ENCODE measurements around the gene SAMD4B.

The SAMD4B gene

DNA sequence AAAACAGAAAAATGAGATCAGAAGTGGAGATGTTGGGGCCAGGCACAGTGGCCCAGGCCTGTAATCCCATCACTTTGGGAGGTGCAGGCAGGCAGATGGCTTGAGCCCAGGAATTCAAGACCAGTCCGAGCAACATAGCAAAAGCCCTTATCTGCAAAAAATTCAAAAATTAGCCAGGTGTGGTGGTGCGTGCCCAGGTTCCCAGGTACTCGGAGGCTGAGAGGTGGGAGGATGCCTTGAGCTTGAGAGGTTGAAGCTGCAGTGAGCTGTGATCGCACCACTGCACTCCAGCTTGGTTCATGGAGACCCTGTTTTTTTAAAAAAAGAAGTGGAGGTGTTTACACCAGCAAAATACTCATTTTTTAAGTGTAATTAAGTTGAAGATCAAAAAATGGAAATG, 57.8 kb downstream of the SAMD4B start:
- TF ChIP-seq, protein P1, sequence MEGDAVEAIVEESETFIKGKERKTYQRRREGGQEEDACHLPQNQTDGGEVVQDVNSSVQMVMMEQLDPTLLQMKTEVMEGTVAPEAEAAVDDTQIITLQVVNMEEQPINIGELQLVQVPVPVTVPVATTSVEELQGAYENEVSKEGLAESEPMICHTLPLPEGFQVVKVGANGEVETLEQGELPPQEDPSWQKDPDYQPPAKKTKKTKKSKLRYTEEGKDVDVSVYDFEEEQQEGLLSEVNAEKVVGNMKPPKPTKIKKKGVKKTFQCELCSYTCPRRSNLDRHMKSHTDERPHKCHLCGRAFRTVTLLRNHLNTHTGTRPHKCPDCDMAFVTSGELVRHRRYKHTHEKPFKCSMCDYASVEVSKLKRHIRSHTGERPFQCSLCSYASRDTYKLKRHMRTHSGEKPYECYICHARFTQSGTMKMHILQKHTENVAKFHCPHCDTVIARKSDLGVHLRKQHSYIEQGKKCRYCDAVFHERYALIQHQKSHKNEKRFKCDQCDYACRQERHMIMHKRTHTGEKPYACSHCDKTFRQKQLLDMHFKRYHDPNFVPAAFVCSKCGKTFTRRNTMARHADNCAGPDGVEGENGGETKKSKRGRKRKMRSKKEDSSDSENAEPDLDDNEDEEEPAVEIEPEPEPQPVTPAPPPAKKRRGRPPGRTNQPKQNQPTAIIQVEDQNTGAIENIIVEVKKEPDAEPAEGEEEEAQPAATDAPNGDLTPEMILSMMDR (IDR thresholded peaks at IDR 0.05): no peak

DNA sequence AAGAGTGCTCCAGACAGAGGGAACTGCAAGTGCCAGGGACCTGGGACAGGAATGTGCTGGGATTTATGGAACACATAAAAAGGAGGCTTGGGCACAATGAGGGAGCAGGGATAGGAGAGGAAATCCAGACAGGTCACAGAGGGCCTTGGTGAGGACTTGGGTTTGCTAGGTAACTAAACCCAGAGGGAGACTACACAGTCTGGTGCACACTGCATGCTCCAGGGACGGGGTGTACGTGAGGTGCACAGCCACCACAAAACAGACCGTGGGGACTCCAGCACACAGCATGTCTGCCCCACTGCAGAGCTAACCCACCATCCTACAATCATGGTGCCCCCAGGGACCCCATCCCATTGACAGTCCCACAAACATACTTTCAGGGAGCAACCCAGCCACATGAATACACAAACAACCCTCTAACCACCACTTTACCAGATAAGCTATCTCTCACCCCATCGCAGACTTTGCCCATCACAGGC, 58.9 kb downstream of the SAMD4B start:
- TF ChIP-seq, protein P1 (IDR thresholded peaks at IDR 0.05): no peak

- TF ChIP-seq, protein P1 (IDR thresholded peaks at IDR 0.05): no peak
Observed at GRCh38 chr19:39401549-39402345, 59.5 kb downstream of the SAMD4B start.

DNA sequence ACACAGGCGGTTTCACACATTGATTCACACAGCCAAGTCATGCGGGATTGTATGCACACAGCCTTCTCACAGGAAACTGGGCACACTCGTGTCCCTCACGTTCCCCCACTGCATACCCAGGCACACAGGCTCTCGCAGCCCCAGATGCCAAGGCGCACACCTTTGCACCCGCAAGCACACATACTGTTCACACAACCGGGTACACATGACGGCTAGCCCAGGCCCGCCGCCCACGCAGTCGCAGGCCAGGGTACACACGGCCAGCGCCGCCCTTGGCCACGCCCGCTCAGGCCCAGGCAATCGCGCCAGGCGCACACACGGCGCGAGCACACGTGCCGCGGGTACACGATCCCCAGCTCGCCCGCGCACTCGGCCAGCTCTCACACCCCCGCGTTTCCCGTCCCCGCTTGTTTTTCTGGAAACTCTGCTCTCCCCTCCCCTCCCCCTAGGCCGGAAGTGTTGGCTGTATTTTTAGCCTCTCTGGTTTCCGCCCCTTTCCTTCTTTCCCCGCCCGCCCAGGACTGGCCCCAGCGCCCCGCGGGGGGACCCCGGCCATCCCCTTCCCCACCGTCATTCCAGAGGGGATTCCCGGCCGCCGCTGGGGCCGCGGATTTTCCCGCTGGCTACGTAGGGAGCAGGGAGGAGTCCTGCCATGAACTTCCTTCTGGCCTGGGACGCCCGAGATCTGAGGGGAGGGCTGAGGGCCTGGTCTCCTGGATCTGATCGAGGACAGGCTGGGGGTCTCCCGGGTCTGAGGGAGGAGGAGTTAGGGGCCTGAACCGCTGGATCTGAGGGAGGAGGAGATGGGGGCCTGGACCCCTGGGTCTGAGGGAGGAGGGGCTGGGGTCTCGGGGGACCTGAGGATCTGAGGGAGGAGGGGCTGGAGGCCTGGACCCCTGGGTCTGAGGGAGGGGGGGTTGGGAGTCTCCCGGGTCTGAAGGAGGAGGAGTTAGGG, 60.4 kb downstream of the SAMD4B start:
- TF ChIP-seq, protein P1 (IDR thresholded peaks at IDR 0.05): no peak

- TF ChIP-seq, protein P1 (IDR thresholded peaks at IDR 0.05): no peak
Observed at GRCh38 chr19:39403331-39404312, 61.4 kb downstream of the SAMD4B start.

DNA sequence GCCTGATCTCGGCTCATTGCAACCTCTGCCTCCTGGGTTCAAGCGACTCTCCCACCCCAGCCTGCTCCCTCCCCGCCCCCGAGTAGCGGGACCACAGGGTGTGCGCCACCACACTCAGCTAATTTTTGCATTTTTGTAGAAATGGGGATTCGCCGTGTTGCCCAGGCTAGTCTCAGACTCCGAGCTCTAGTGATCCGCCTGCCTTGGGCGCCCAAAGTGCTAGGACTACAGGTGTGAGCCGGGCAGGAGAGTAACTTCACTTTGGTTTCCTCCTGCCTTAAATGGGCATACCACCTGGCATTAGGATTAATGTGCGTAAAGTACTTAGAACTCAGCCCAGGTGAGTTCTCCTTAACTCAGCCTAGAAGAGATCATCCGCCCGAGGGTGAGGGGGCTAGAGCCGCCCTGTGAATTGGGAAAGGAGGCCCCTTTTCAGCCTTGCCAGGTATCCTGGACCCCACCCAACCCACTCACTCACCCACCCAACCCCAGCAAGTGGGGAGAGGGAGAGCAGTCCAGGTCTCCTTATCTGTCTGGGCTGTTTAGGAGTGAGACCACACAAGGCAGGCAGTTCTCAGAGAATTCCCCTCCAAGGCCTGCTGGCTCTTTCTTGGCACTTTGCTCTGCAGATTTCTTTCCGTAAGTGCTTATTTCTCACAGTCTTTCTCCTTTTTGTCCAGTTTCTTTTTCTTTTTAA, 63.2 kb downstream of the SAMD4B start:
- TF ChIP-seq, protein P1 (IDR thresholded peaks at IDR 0.05): no peak

Measured in LNCAP (cell line).